ENCODE measurements around the gene ID4.

The ID4 gene

GRCh38 chr6:19879663-19880062, 42.5 kb downstream of the ID4 start:
- H3K27ac ChIP-seq (ENCODE audit: poor library complexity, severe bottlenecking) = no peak overlapping the region
- H3K4me1 ChIP-seq (ENCODE audit: insufficient read depth, poor library complexity, severe bottlenecking) = no peaks in the 10 kb centered on the region
- no peaks in the 10 kb centered on the region for H3K9me3 ChIP-seq (ENCODE audit: severe bottlenecking)
- no peak for DNase-seq (ENCODE audit: low spot score)
- ATAC-seq (ENCODE audit: low read depth) = no peak
- no peak for TF ChIP-seq CTCF (IDR thresholded peaks at IDR 0.05; ENCODE audit: poor library complexity, severe bottlenecking)
- no peaks in the 10 kb centered on the region for H3K36me3 ChIP-seq (ENCODE audit: low read depth)
- H3K27me3 ChIP-seq (ENCODE audit: insufficient read depth, poor library complexity, severe bottlenecking) = no peaks in the 10 kb centered on the region
- no peak overlapping the region for H3K4me3 ChIP-seq (ENCODE audit: severe bottlenecking)

- ATAC-seq (ENCODE audit: low read depth) (no peak), DNase-seq (ENCODE audit: low spot score) (no peak)
- no peak overlapping the region for H3K27ac ChIP-seq (ENCODE audit: poor library complexity, severe bottlenecking)
- H3K27me3 ChIP-seq (ENCODE audit: insufficient read depth, poor library complexity, severe bottlenecking) = no peaks in the 10 kb centered on the region
- no peak for TF ChIP-seq CTCF (IDR thresholded peaks at IDR 0.05; ENCODE audit: poor library complexity, severe bottlenecking)
- no peak overlapping the region for H3K4me3 ChIP-seq (ENCODE audit: severe bottlenecking)
- no peaks in the 10 kb centered on the region for H3K4me1 ChIP-seq (ENCODE audit: insufficient read depth, poor library complexity, severe bottlenecking)
- no peaks in the 10 kb centered on the region for H3K36me3 ChIP-seq (ENCODE audit: low read depth)
- H3K9me3 ChIP-seq (ENCODE audit: severe bottlenecking) = no peaks in the 10 kb centered on the region
These were observed 42.9 kb downstream of the ID4 start for GRCh38 chr6:19880066-19880465.

GRCh38 chr6:19891451-19891850, 54.3 kb downstream of the ID4 start:
- ATAC-seq (ENCODE audit: low read depth) = no peak
- H3K27ac ChIP-seq (ENCODE audit: poor library complexity, severe bottlenecking) = no peak overlapping the region
- H3K4me1 ChIP-seq (ENCODE audit: insufficient read depth, poor library complexity, severe bottlenecking) = peaks cover 11% of the 10 kb centered on the region
- no peak for DNase-seq (ENCODE audit: low spot score)
- H3K36me3 ChIP-seq (ENCODE audit: low read depth) = no peaks in the 10 kb centered on the region
- no peak for TF ChIP-seq CTCF (IDR thresholded peaks at IDR 0.05; ENCODE audit: poor library complexity, severe bottlenecking)
- H3K27me3 ChIP-seq (ENCODE audit: insufficient read depth, poor library complexity, severe bottlenecking) = no peaks in the 10 kb centered on the region
- no peak overlapping the region for H3K4me3 ChIP-seq (ENCODE audit: severe bottlenecking)
- no peaks in the 10 kb centered on the region for H3K9me3 ChIP-seq (ENCODE audit: severe bottlenecking)

All from RWPE2 (cell line).